ENCODE results near the gene CERS6. TPM values are rescaled to one million over a fixed set of nuclear protein-coding genes. Genes with fewer than 3 reads are reported as not detected.

CERS6 gene
- total and polyA plus RNA-seq, 10 of the 15 experiments (the other 5 are each of a cell fraction or from before 2014, with no cell fraction given), result 1.3 to 20.4 (median 14.1) TPM

DNA sequence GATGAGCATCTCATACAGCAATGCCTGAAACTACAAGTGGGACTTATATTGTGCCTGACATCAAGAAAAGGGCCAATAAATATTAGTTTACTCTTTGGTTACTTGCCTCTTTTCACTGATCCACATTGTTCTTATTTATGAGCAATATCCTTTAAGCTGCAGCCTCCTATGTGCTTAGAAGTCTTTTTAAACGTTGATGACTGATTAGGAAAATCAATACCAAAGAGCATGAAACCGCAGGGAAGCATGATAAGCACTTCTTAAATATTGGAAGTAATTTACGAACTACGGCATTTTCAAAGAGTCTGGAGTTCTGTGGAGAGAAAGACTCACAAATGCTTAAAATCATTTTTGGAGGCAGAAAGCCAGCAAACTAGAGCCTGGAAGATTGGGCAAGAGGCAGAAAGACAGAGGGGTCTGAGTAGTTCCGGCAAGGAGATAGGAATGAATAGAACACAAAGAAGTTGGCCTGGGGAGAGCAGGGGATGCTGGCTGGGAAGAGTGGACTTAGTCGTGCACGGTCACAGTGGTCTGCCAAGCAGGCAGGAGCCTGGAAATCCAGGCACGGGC, 223.8 kb downstream of the CERS6 start (continued):
- TF ChIP-seq CTCF (IDR thresholded peaks at IDR 0.05 in 2 of 3, conservative IDR thresholded peaks at IDR 0.05 in 1 of 3; ENCODE audit: control insufficient read depth in 2 of 3, extremely low read depth in 1 of 3, insufficient read depth in 1 of 3, low read depth in 3 of 3, low read length in 3 of 3), result no peak
- TF ChIP-seq SMC3 (IDR thresholded peaks at IDR 0.05; ENCODE audit: borderline replicate concordance, low read length), result no peak
- no peak for TF ChIP-seq NR2C1 (IDR thresholded peaks at IDR 0.05)
- TF ChIP-seq, protein P1, sequence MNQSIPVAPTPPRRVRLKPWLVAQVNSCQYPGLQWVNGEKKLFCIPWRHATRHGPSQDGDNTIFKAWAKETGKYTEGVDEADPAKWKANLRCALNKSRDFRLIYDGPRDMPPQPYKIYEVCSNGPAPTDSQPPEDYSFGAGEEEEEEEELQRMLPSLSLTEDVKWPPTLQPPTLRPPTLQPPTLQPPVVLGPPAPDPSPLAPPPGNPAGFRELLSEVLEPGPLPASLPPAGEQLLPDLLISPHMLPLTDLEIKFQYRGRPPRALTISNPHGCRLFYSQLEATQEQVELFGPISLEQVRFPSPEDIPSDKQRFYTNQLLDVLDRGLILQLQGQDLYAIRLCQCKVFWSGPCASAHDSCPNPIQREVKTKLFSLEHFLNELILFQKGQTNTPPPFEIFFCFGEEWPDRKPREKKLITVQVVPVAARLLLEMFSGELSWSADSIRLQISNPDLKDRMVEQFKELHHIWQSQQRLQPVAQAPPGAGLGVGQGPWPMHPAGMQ (IDR thresholded peaks at IDR 0.05; ENCODE audit: borderline replicate concordance), result no peak
- TF ChIP-seq KLF5 (IDR thresholded peaks at IDR 0.05; ENCODE audit: partially characterized antibody), result no peak
- no peak for TF ChIP-seq BCL3 (IDR thresholded peaks at IDR 0.05; ENCODE audit: borderline replicate concordance, insufficient read depth, low read depth, low read length, poor library complexity, severe bottlenecking)
- TF ChIP-seq ZNF207 (IDR thresholded peaks at IDR 0.05; ENCODE audit: borderline replicate concordance), result no peak
- TF ChIP-seq CREM (IDR thresholded peaks at IDR 0.05; ENCODE audit: low read depth), result no peak
- TF ChIP-seq KDM1A (IDR thresholded peaks at IDR 0.05; ENCODE audit: borderline replicate concordance), result no peak
- no peak for TF ChIP-seq SMAD5 (IDR thresholded peaks at IDR 0.05; ENCODE audit: low read depth)
- no peak for TF ChIP-seq NRF1 (conservative IDR thresholded peaks at IDR 0.05; ENCODE audit: low read depth, low read length)

Data from GM12878 (cell line).